ENCODE data around the gene SATB2.

SATB2 gene

GRCh38 chr2:199282309-199282708 is 175.4 kb downstream of the SATB2 start:
- no peak for DNase-seq
- Histone ChIP-seq H2AFZ (ENCODE audit: low read depth, low read length) (no peak overlapping the region), H3K79me2 (ENCODE audit: insufficient read depth, low read length) (no peaks in the 10 kb centered on the region), H3K27me3 (ENCODE audit: insufficient read depth, low read length, poor library complexity) (no peaks in the 10 kb centered on the region), H3K9ac (ENCODE audit: low read depth, low read length) (no peak overlapping the region), H3K9me3 (ENCODE audit: insufficient read depth, low read length, severe bottlenecking) (no peaks in the 10 kb centered on the region), H3K4me1 (ENCODE audit: insufficient read depth, low read length) (no peaks in the 10 kb centered on the region), H4K20me1 (ENCODE audit: insufficient read depth, low read length) (no peaks in the 10 kb centered on the region), H3K36me3 (ENCODE audit: insufficient read depth, low read length) (no peaks in the 10 kb centered on the region), H3K27ac (ENCODE audit: low read length) (no peak overlapping the region), H3K4me2 (ENCODE audit: insufficient read depth, low read length) (no peak overlapping the region), H3K4me3 (ENCODE audit: low read depth in 1 of 2, low read length in 2 of 2) (no peak overlapping the region)
- TF ChIP-seq, protein P1, sequence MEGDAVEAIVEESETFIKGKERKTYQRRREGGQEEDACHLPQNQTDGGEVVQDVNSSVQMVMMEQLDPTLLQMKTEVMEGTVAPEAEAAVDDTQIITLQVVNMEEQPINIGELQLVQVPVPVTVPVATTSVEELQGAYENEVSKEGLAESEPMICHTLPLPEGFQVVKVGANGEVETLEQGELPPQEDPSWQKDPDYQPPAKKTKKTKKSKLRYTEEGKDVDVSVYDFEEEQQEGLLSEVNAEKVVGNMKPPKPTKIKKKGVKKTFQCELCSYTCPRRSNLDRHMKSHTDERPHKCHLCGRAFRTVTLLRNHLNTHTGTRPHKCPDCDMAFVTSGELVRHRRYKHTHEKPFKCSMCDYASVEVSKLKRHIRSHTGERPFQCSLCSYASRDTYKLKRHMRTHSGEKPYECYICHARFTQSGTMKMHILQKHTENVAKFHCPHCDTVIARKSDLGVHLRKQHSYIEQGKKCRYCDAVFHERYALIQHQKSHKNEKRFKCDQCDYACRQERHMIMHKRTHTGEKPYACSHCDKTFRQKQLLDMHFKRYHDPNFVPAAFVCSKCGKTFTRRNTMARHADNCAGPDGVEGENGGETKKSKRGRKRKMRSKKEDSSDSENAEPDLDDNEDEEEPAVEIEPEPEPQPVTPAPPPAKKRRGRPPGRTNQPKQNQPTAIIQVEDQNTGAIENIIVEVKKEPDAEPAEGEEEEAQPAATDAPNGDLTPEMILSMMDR (IDR thresholded peaks at IDR 0.05; ENCODE audit: borderline replicate concordance, extremely low read depth, low read length, poor library complexity, severe bottlenecking): no peak
- TF ChIP-seq EZH2 (IDR thresholded peaks at IDR 0.05; ENCODE audit: borderline replicate concordance, low read depth, low read length, severe bottlenecking): no peak
- no peak for ATAC-seq (ENCODE audit: insufficient read depth, low read depth)

- DNase-seq (no peak), ATAC-seq (ENCODE audit: insufficient read depth, low read depth) (no peak)
- no peaks in the 10 kb centered on the region for H3K36me3 ChIP-seq (ENCODE audit: insufficient read depth, low read length)
- no peak overlapping the region for H2AFZ ChIP-seq (ENCODE audit: low read depth, low read length)
- no peaks in the 10 kb centered on the region for H3K4me1 ChIP-seq (ENCODE audit: insufficient read depth, low read length)
- H3K4me3 ChIP-seq (ENCODE audit: low read depth in 1 of 2, low read length in 2 of 2): no peak overlapping the region
- no peak overlapping the region for H3K27ac ChIP-seq (ENCODE audit: low read length)
- H4K20me1 ChIP-seq (ENCODE audit: insufficient read depth, low read length): no peaks in the 10 kb centered on the region
- H3K79me2 ChIP-seq (ENCODE audit: insufficient read depth, low read length): no peaks in the 10 kb centered on the region
- TF ChIP-seq EZH2 (IDR thresholded peaks at IDR 0.05; ENCODE audit: borderline replicate concordance, low read depth, low read length, severe bottlenecking): no peak
- TF ChIP-seq, protein P1 (IDR thresholded peaks at IDR 0.05; ENCODE audit: borderline replicate concordance, extremely low read depth, low read length, poor library complexity, severe bottlenecking): no peak
- H3K9me3 ChIP-seq (ENCODE audit: insufficient read depth, low read length, severe bottlenecking): no peaks in the 10 kb centered on the region
- H3K27me3 ChIP-seq (ENCODE audit: insufficient read depth, low read length, poor library complexity): no peaks in the 10 kb centered on the region
- H3K9ac ChIP-seq (ENCODE audit: low read depth, low read length): no peak overlapping the region
- H3K4me2 ChIP-seq (ENCODE audit: insufficient read depth, low read length): no peak overlapping the region
Measured at GRCh38 chr2:199279146-199279545, 178.6 kb downstream of the SATB2 start.

- H3K4me1 ChIP-seq (ENCODE audit: insufficient read depth, low read length): no peaks in the 10 kb centered on the region
- H3K4me3 ChIP-seq (ENCODE audit: low read depth in 1 of 2, low read length in 2 of 2): no peak overlapping the region
- H3K9ac ChIP-seq (ENCODE audit: low read depth, low read length): no peak overlapping the region
- H4K20me1 ChIP-seq (ENCODE audit: insufficient read depth, low read length): no peaks in the 10 kb centered on the region
- no peaks in the 10 kb centered on the region for H3K9me3 ChIP-seq (ENCODE audit: insufficient read depth, low read length, severe bottlenecking)
- no peak overlapping the region for H3K27ac ChIP-seq (ENCODE audit: low read length)
- ATAC-seq (ENCODE audit: insufficient read depth, low read depth) (no peak), DNase-seq (no peak)
- H3K27me3 ChIP-seq (ENCODE audit: insufficient read depth, low read length, poor library complexity): no peaks in the 10 kb centered on the region
- no peak for TF ChIP-seq EZH2 (IDR thresholded peaks at IDR 0.05; ENCODE audit: borderline replicate concordance, low read depth, low read length, severe bottlenecking)
- TF ChIP-seq, protein P1 (IDR thresholded peaks at IDR 0.05; ENCODE audit: borderline replicate concordance, extremely low read depth, low read length, poor library complexity, severe bottlenecking): no peak
- H2AFZ ChIP-seq (ENCODE audit: low read depth, low read length): no peak overlapping the region
- H3K79me2 ChIP-seq (ENCODE audit: insufficient read depth, low read length): no peaks in the 10 kb centered on the region
- no peak overlapping the region for H3K4me2 ChIP-seq (ENCODE audit: insufficient read depth, low read length)
- H3K36me3 ChIP-seq (ENCODE audit: insufficient read depth, low read length): no peaks in the 10 kb centered on the region
Measured at GRCh38 chr2:199278099-199278498, 179.6 kb downstream of the SATB2 start.

DNA sequence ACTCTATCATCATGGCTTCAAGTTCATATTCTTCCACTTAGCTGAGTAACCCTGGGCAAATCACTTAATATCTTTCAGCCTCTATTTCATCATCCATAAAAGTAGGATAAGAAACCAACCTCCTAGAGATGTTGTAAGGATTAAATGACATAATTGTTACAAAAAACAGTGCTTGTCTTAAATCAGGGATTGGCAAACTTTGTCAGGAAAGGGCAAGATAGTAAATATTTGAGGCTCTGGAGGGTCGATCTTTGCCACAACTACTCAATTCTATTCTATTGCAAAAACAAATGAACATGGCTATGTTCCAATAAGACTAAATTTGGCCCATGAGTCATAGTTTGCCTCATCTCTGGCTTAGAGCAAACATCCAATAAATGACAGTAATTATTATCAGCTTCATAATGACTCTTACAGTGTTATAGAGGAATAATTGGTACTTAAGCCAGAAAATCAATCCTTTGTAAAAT is 184.7 kb downstream of the SATB2 start:
- Histone ChIP-seq H3K36me3 (ENCODE audit: insufficient read depth, low read length) (no peaks in the 10 kb centered on the region), H4K20me1 (ENCODE audit: insufficient read depth, low read length) (no peaks in the 10 kb centered on the region), H3K27me3 (ENCODE audit: insufficient read depth, low read length, poor library complexity) (no peaks in the 10 kb centered on the region), H3K4me3 (ENCODE audit: low read depth in 1 of 2, low read length in 2 of 2) (no peak overlapping the region), H3K9me3 (ENCODE audit: insufficient read depth, low read length, severe bottlenecking) (no peaks in the 10 kb centered on the region), H3K79me2 (ENCODE audit: insufficient read depth, low read length) (no peaks in the 10 kb centered on the region), H3K9ac (ENCODE audit: low read depth, low read length) (no peak overlapping the region), H3K4me2 (ENCODE audit: insufficient read depth, low read length) (no peak overlapping the region), H3K4me1 (ENCODE audit: insufficient read depth, low read length) (no peaks in the 10 kb centered on the region), H2AFZ (ENCODE audit: low read depth, low read length) (no peak overlapping the region), H3K27ac (ENCODE audit: low read length) (no peak overlapping the region)
- DNase-seq (no peak), ATAC-seq (ENCODE audit: insufficient read depth, low read depth) (no peak)
- TF ChIP-seq EZH2 (IDR thresholded peaks at IDR 0.05; ENCODE audit: borderline replicate concordance, low read depth, low read length, severe bottlenecking): no peak
- TF ChIP-seq, protein P1 (IDR thresholded peaks at IDR 0.05; ENCODE audit: borderline replicate concordance, extremely low read depth, low read length, poor library complexity, severe bottlenecking): no peak
